Panc1 (cell line): ENCODE data around the gene XBP1.

ENCODE experiments used
- POLR2AphosphoS5 ChIP-seq: IDR thresholded peaks from 2 replicates; pipeline ENCODE4 v1.6.1; 2012; ENCODE audit warnings: mild to moderate bottlenecking, low read depth, low read length, moderate library complexity
- SIN3A ChIP-seq: IDR thresholded peaks from 2 replicates; pipeline ENCODE4 v1.6.1; 2012; ENCODE audit warnings: low read depth, mild to moderate bottlenecking, low read length, moderate library complexity, borderline replicate concordance; ENCODE audit not compliant: insufficient read depth
- TCF7L2 ChIP-seq: IDR thresholded peaks from 2 replicates; pipeline ENCODE4 v1.6.1; 2011; ENCODE audit warnings: mild to moderate bottlenecking, low read depth, low read length, inconsistent platforms
- TF ChIP-seq, protein P1 (sequence below): fragments of 450-650 bp; IDR thresholded peaks from 2 replicates; pipeline ENCODE4 v1.5.1; 2017; ENCODE audit warnings: mild to moderate bottlenecking

DNA sequence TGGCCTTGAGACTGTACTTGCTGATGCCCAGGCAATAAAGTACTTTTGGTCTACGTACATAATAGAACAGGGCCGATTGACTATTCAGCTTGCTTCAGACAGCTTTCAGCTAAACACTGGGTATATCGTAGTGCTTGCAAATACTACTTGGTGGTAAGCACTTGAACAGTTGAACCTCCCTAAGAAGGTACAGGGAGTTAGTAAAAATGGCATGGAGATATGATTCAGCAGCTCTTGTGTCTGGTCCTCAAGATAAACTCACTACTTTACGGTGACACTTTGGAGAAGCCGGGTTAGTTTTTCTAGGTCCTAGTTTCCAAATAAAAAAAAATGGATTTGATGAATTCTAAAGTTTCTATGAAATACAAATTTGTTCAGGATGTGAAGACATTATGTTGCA, 20.5 kb downstream of the XBP1 start:
- no peak for TF ChIP-seq POLR2AphosphoS5
- TF ChIP-seq, protein P1, sequence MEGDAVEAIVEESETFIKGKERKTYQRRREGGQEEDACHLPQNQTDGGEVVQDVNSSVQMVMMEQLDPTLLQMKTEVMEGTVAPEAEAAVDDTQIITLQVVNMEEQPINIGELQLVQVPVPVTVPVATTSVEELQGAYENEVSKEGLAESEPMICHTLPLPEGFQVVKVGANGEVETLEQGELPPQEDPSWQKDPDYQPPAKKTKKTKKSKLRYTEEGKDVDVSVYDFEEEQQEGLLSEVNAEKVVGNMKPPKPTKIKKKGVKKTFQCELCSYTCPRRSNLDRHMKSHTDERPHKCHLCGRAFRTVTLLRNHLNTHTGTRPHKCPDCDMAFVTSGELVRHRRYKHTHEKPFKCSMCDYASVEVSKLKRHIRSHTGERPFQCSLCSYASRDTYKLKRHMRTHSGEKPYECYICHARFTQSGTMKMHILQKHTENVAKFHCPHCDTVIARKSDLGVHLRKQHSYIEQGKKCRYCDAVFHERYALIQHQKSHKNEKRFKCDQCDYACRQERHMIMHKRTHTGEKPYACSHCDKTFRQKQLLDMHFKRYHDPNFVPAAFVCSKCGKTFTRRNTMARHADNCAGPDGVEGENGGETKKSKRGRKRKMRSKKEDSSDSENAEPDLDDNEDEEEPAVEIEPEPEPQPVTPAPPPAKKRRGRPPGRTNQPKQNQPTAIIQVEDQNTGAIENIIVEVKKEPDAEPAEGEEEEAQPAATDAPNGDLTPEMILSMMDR: no peak
- TF ChIP-seq TCF7L2: no peak
- no peak for TF ChIP-seq SIN3A
